K562 (cell line): ENCODE measurements around the gene ZBTB16. TPM values are rescaled to one million over a fixed set of nuclear protein-coding genes. Genes with fewer than 3 reads are reported as not detected.

ENCODE experiments used
- ATAC-seq: fragments of 200-7000 bp; cut with Tn5 transposase; 3 replicates; pipeline ENCODE4 v1.9.1; 2020; ENCODE audit warnings: moderate library complexity
- BruUV-seq: library from RNA; stranded (reverse); fragments of 400-500 nt; replicated peaks from 2 replicates; lab custom pipeline; 2021; lab: Mats Ljungman, UMichigan
- CTCF ChIA-PET: fragments of 300-600 bp; formaldehyde crosslinking; extraction: SDS; loops from one replicate; lab custom pipeline; 2021; ENCODE audit warnings: low intra/inter-chr PET ratio; lab: Yijun Ruan, JAX
- POLR2A ChIA-PET: fragments of 300-600, 350-650 bp; sonication (Branson Sonifier 250); formaldehyde crosslinking; extraction: SDS; loops from one replicate; lab custom pipeline; 2021; ENCODE audit warnings: antibody characterized with exemption, inconsistent platforms; lab: Yijun Ruan, JAX
- DNase-seq, 4 experiments: peaks; one replicate each; pipeline versions ENCODE4 v3.0.0 to v3.0.0-alpha.2; 2011 to 2018; ENCODE audit warnings: low spot score in 3 of 4, mixed read lengths in 3 of 4; ENCODE audit errors: extremely low read depth in 1 of 4
- FAIRE-seq: peaks from 2 replicates; lab custom pipeline; 2011; peaks lifted over from hg19 to GRCh38; lab: Jason Lieb, UNC
- H2AFZ ChIP-seq: 2 replicates; pipeline ENCODE4 v1.6.0; 2011; ENCODE audit warnings: low read depth, low read length, control low read depth, inconsistent platforms
- H3K27ac ChIP-seq: fragments of 200-600 bp; 3 replicates; pipeline ENCODE4 v1.8.0; 2011; ENCODE audit warnings: low read depth, mild to moderate bottlenecking, control low read depth, inconsistent platforms, low read length, moderate library complexity, mixed read lengths; ENCODE audit errors: extremely low read depth
- H3K27me3 ChIP-seq, 2 experiments: fragments of 300-600 bp in 1 of 2; 2 replicates in 1 of 2; 3 replicates in 1 of 2; pipeline versions ENCODE4 v1.6.0 to v1.8.0; 2011; ENCODE audit warnings: inconsistent platforms in 2 of 2, low read length in 2 of 2, mild to moderate bottlenecking in 1 of 2, mixed read lengths in 1 of 2, moderate library complexity in 1 of 2; ENCODE audit not compliant: control insufficient read depth in 2 of 2, insufficient read depth in 2 of 2
- H3K36me3 ChIP-seq: fragments of 300-600 bp; 3 replicates; pipeline ENCODE4 v1.8.0; 2011; ENCODE audit warnings: mild to moderate bottlenecking, low read length, inconsistent platforms; ENCODE audit not compliant: control insufficient read depth, insufficient read depth
- H3K4me1 ChIP-seq, 2 experiments: fragments of 200-600 bp in 1 of 2; replicated peaks in 1 of 2; 2 replicates in 1 of 2; 3 replicates in 1 of 2; pipeline versions ENCODE4 v1.5.1 to v1.8.0; 2011; ENCODE audit warnings: inconsistent platforms in 2 of 2, low read length in 2 of 2, mild to moderate bottlenecking in 1 of 2, mixed read lengths in 1 of 2, moderate library complexity in 1 of 2; ENCODE audit not compliant: control insufficient read depth in 2 of 2, insufficient read depth in 2 of 2
- H3K4me2 ChIP-seq: 2 replicates; pipeline ENCODE4 v1.6.1; 2011; ENCODE audit warnings: low read length, control low read depth, inconsistent platforms, mixed read lengths; ENCODE audit not compliant: insufficient read depth
- H3K4me3 ChIP-seq: fragments of 200-600 bp; sonication (generic), shearing (Covaris generic); 2 replicates; pipeline ENCODE4 v1.5.1; 2016; ENCODE audit warnings: control low read depth, inconsistent platforms
- H3K79me2 ChIP-seq: fragments of 200-600 bp; 3 replicates; pipeline ENCODE4 v1.8.0; 2011; ENCODE audit warnings: low read length, inconsistent platforms; ENCODE audit not compliant: control insufficient read depth, insufficient read depth
- H3K9ac ChIP-seq, 2 experiments: 2 replicates each; pipeline versions ENCODE4 v1.6.0 to v1.6.1; 2011; ENCODE audit warnings: low read depth in 2 of 2, low read length in 2 of 2, control low read depth in 1 of 2, inconsistent platforms in 1 of 2, mild to moderate bottlenecking in 1 of 2, mixed read lengths in 1 of 2; ENCODE audit not compliant: insufficient read depth in 1 of 2
- H3K9me1 ChIP-seq: one replicate; pipeline ENCODE4 v1.6.0; 2011; ENCODE audit warnings: inconsistent platforms, mild to moderate bottlenecking, low read length, moderate library complexity; ENCODE audit not compliant: control insufficient read depth, insufficient read depth
- H3K9me3 ChIP-seq: replicated peaks from 2 replicates; pipeline ENCODE4 v1.5.1; 2011; ENCODE audit warnings: low read depth, low read length, inconsistent platforms; ENCODE audit not compliant: control insufficient read depth, insufficient read depth
- H4K20me1 ChIP-seq: replicated peaks from 2 replicates; pipeline ENCODE4 v1.6.1; 2011; ENCODE audit warnings: low read length, inconsistent platforms, mixed read lengths; ENCODE audit not compliant: control insufficient read depth, insufficient read depth
- CC2D1A ChIP-seq: fragments of 450-650 bp; IDR thresholded peaks from 2 replicates; pipeline ENCODE4 v1.6.1; 2017; ENCODE audit warnings: mild to moderate bottlenecking
- CHCHD3 ChIP-seq: fragments of 250-450 bp; sonication (Bioruptor Pico); IDR thresholded peaks from 2 replicates; pipeline ENCODE4 v2.1.2; 2022; ENCODE audit warnings: mild to moderate bottlenecking
- CTCFL ChIP-seq: IDR thresholded peaks from 2 replicates; pipeline ENCODE4 v1.6.1; 2011; ENCODE audit warnings: borderline replicate concordance, low read depth, mild to moderate bottlenecking, moderate library complexity, low read length; ENCODE audit not compliant: insufficient read depth, poor library complexity, severe bottlenecking
- GMEB1 ChIP-seq: fragments of 250-450 bp; sonication (Bioruptor Pico); IDR thresholded peaks from 2 replicates; pipeline ENCODE4 v1.4.0; 2020; ENCODE audit warnings: mild to moderate bottlenecking
- KDM5B ChIP-seq: fragments of 200-600 bp; sonication (generic); IDR thresholded peaks from 2 replicates; pipeline ENCODE4 v1.6.1; 2012; ENCODE audit warnings: low read depth, mild to moderate bottlenecking, moderate library complexity, low read length, control low read depth, inconsistent platforms; ENCODE audit not compliant: insufficient replicate concordance
- LARP7 ChIP-seq: fragments of 450-650 bp; IDR thresholded peaks from 2 replicates; pipeline ENCODE4 v1.6.1; 2016
- MYNN ChIP-seq, 2 experiments: sonication (generic); formaldehyde crosslinking in 1 of 2; IDR thresholded peaks; 2 replicates each; pipeline versions ENCODE4 v1.5.0 to v1.6.1; 2016 to 2020; ENCODE audit warnings: antibody characterized with exemption in 1 of 2, missing genetic modification reagents in 1 of 2
- RHOXF2B ChIP-seq: fragments of 250-450 bp; sonication (Bioruptor Pico); conservative IDR thresholded peaks from 2 replicates; pipeline ENCODE4 v1.5.1; 2021
- TAF9B ChIP-seq: fragments of 450-650 bp; IDR thresholded peaks from 2 replicates; pipeline ENCODE4 v1.6.1; 2018; ENCODE audit warnings: mild to moderate bottlenecking; ENCODE audit not compliant: partially characterized antibody
- USF1 ChIP-seq: sonication (generic); formaldehyde crosslinking; IDR thresholded peaks from 2 replicates; pipeline ENCODE4 v1.9.0; 2022; ENCODE audit warnings: mild to moderate bottlenecking, missing genetic modification reagents
- ZBTB34 ChIP-seq: fragments of 250-450 bp; sonication (Bioruptor Pico); IDR thresholded peaks from 2 replicates; pipeline ENCODE4 v1.8.0; 2021; ENCODE audit warnings: mild to moderate bottlenecking, moderate library complexity
- ZNF277 ChIP-seq: fragments of 250-450 bp; sonication (Bioruptor Pico); IDR thresholded peaks from 2 replicates; pipeline ENCODE4 v1.8.0; 2022; ENCODE audit warnings: inconsistent platforms, mild to moderate bottlenecking, moderate library complexity, borderline replicate concordance
- ZNF280A ChIP-seq: fragments of 450-650 bp; IDR thresholded peaks from 2 replicates; pipeline ENCODE4 v1.6.1; 2018; ENCODE audit warnings: mild to moderate bottlenecking, low read depth; ENCODE audit not compliant: partially characterized antibody
- WGBS: fragments of 100-300 bp; shearing (Covaris generic); methylation state at CpG from one replicate; pipeline ENCODE4 v1.1.6; 2016; ENCODE audit warnings: low coverage, mixed read lengths; ENCODE audit not compliant: insufficient coverage; ENCODE audit errors: missing lambda C conversion rate; 5-methylcytosine and 5-hydroxymethylcytosine counted together
- in situ Hi-C: fragments of 300-500 bp; cut with MboI; formaldehyde crosslinking; loops from 4 replicates; pipeline ENCODE4 v1.15.0; 2018; ENCODE audit warnings: inconsistent platforms, mixed read lengths
- intact Hi-C: fragments of 100-400 bp; cut with micrococcal nuclease; formaldehyde crosslinking; loops from 2 replicates; pipeline ENCODE4 v1.14.2; 2022
- polyA plus RNA-seq, 8 experiments: library from polyadenylated mRNA; depleted of rRNA in 4 of 8; stranded (reverse) in 5 of 8; unstranded in 3 of 8; fragments of >200 nt; fragmentation: Nextera tagmentation in 2 of 8; fragmentation: Illumina TruSeq in 1 of 8; extraction: Ambion mirVana in 2 of 8; extraction: Trizol in 1 of 8; gene quantifications; 2 replicates each; pipeline versions ENCODE4 v1.2.1 to v1.2.3, GENCODE V29; 2011 to 2014; ENCODE audit warnings: inconsistent platforms in 1 of 8, missing spikeins in 1 of 8
- total RNA-seq, 7 experiments: library from RNA; depleted of rRNA in 6 of 7; stranded (reverse); fragments of >200 nt in 6 of 7; fragmentation: Illumina TruSeq in 2 of 7; extraction: Trizol in 2 of 7; gene quantifications; 2 replicates each; pipeline versions ENCODE4 v1.2.1 to v1.2.3, GENCODE V29; 2011 to 2021; ENCODE audit warnings: low replicate concordance in 1 of 7

ZBTB16 gene
- total and polyA plus RNA-seq, 9 of the 15 experiments (the other 6 are each of a cell fraction or from before 2014, with no cell fraction given), result 0.06 to 0.40 (median 0.24) TPM; not detected in 4

- 55% methylated on average over 6 of the region's 6 CpGs for WGBS
- no peak overlapping the region for H3K9ac ChIP-seq
- intact Hi-C loops, result no loop called here
- TF ChIP-seq CHCHD3 (CRISPR knock-in tag) (no peak), RHOXF2B (CRISPR knock-in tag) (no peak), CTCFL (no peak), ZBTB34 (no peak), CC2D1A (no peak), GMEB1 (CRISPR knock-in tag) (no peak), USF1 (CRISPR knock-in tag) (no peak), KDM5B (no peak), LARP7 (no peak), ZNF277 (CRISPR knock-in tag) (no peak), MYNN (IDR thresholded peaks at IDR 0.05) (no peak), MYNN (CRISPR knock-in tag; IDR thresholded peaks at IDR 0.05) (no peak), TAF9B (no peak), ZNF280A (no peak)
Observed at GRCh38 chr11:114185436-114185835, 125.9 kb downstream of the ZBTB16 start.

More at GRCh38 chr11:114185436-114185835, 125.9 kb downstream of the ZBTB16 start:
- Histone ChIP-seq H3K4me3 (no peak overlapping the region), H3K9me1 (no peaks in the 10 kb centered on the region), H2AFZ (no peak overlapping the region), H3K36me3 (no peaks in the 10 kb centered on the region), H3K27ac (no peak overlapping the region), H3K79me2 (no peaks in the 10 kb centered on the region), H3K4me2 (no peak overlapping the region), H3K27me3 (peaks cover 0 to 11% of the 10 kb centered on the region in 2 experiments; a peak in 2 of 5 replicates), H4K20me1 (no peaks in the 10 kb centered on the region), H3K4me1 (peaks cover 7 to 12% of the 10 kb centered on the region in 2 experiments), H3K9me3 (peaks cover under 1% of the 10 kb centered on the region; the same call in 1 of the 2 replicates)
- in situ Hi-C loops, result no loop called here
- no peak for FAIRE-seq
- ChIA-PET POLR2A (interaction anchor here (1.1 kb wide), 1 partner anchor 32 kb away, joined by 3 read pairs; no protein-coding TSS in a partner anchor), CTCF (no interaction called here)
- BruUV-seq, result no TSS peak
- ATAC-seq, result no peak
- no peak for DNase-seq
